PFSK-1 (cell line): ENCODE measurements around the gene PPP2R2C.

Experiments used
- POLR2AphosphoS5 ChIP-seq: IDR thresholded peaks from 2 replicates; pipeline ENCODE4 v1.6.1; 2012; ENCODE audit warnings: low read depth, mild to moderate bottlenecking, control low read depth, low read length, moderate library complexity
- SIN3A ChIP-seq: IDR thresholded peaks from 2 replicates; pipeline ENCODE4 v1.6.1; 2012; ENCODE audit warnings: mild to moderate bottlenecking, low read length, moderate library complexity, borderline replicate concordance; ENCODE audit not compliant: insufficient read depth
- TAF1 ChIP-seq: IDR thresholded peaks from 2 replicates; pipeline ENCODE4 v1.6.1; 2012; ENCODE audit warnings: low read length, control low read depth, borderline replicate concordance; ENCODE audit not compliant: insufficient read depth
- TF ChIP-seq, protein P1 (sequence below), 2 experiments: IDR thresholded peaks; 2 replicates each; pipeline versions ENCODE4 v1.6.1 to v1.8.0; 2011 to 2012; ENCODE audit warnings: low read depth in 2 of 2, low read length in 2 of 2, control low read depth in 1 of 2, inconsistent platforms in 1 of 2, mild to moderate bottlenecking in 1 of 2, moderate library complexity in 1 of 2; ENCODE audit not compliant: insufficient read depth in 1 of 2

DNA sequence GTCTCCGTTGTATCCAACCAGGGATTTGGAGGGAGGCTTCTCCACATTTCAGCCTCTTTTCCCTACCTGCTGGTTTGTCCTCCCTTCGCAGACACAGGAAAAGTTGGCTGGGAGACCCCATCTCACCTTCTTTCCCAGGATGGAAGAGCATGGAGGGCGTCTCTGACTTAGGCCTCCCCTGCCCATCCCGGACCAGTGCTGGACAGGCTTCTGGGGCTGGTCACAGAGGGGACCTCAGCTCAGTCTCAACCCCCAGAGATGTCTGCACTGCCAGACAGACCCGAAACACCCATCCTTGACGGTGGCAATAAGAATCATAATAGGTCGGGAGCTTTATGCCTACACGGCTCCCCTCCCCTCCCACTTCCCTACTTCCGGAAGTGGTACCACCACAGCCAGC lies 201.2 kb downstream of the PPP2R2C start:
- TF ChIP-seq, protein P1, sequence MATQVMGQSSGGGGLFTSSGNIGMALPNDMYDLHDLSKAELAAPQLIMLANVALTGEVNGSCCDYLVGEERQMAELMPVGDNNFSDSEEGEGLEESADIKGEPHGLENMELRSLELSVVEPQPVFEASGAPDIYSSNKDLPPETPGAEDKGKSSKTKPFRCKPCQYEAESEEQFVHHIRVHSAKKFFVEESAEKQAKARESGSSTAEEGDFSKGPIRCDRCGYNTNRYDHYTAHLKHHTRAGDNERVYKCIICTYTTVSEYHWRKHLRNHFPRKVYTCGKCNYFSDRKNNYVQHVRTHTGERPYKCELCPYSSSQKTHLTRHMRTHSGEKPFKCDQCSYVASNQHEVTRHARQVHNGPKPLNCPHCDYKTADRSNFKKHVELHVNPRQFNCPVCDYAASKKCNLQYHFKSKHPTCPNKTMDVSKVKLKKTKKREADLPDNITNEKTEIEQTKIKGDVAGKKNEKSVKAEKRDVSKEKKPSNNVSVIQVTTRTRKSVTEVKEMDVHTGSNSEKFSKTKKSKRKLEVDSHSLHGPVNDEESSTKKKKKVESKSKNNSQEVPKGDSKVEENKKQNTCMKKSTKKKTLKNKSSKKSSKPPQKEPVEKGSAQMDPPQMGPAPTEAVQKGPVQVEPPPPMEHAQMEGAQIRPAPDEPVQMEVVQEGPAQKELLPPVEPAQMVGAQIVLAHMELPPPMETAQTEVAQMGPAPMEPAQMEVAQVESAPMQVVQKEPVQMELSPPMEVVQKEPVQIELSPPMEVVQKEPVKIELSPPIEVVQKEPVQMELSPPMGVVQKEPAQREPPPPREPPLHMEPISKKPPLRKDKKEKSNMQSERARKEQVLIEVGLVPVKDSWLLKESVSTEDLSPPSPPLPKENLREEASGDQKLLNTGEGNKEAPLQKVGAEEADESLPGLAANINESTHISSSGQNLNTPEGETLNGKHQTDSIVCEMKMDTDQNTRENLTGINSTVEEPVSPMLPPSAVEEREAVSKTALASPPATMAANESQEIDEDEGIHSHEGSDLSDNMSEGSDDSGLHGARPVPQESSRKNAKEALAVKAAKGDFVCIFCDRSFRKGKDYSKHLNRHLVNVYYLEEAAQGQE (IDR thresholded peaks at IDR 0.05; ENCODE audit: insufficient read depth in 1 of 2, low read depth in 2 of 2, low read length in 2 of 2) = no peak
- no peak for TF ChIP-seq TAF1
- no peak for TF ChIP-seq POLR2AphosphoS5
- no peak for TF ChIP-seq SIN3A
